A549 (cell line): ENCODE measurements around the gene SEC24A. TPM values are rescaled to one million over a fixed set of nuclear protein-coding genes. Genes with fewer than 3 reads are reported as not detected.

Experiments
- ATAC-seq, 2 experiments: fragments of 200-7000 bp in 1 of 2; fragments of >200 bp in 1 of 2; cut with Nextera tagmentation in 1 of 2; cut with Tn5 transposase in 1 of 2; 3 replicates each; pipeline versions ENCODE4 v1.8.0 to v1.9.1; 2018 to 2020; ENCODE audit warnings: mild to moderate bottlenecking in 1 of 2, moderate library complexity in 1 of 2
- CTCF ChIA-PET: fragments of 300-600 bp; sonication (Branson Sonifier 250); formaldehyde crosslinking; extraction: SDS; loops from one replicate; lab custom pipeline; 2021; ENCODE audit warnings: antibody characterized with exemption, inconsistent platforms; lab: Yijun Ruan, JAX
- POLR2A ChIA-PET: fragments of 350-600 bp; formaldehyde crosslinking; extraction: SDS; loops from one replicate; lab custom pipeline; 2021; ENCODE audit warnings: antibody characterized with exemption, inconsistent platforms; lab: Yijun Ruan, JAX
- DNase-seq, 2 experiments: peaks; one replicate each; pipeline versions ENCODE4 v3.0.0 to v3.0.0-alpha.2; 2011 to 2016; ENCODE audit warnings: low read depth in 1 of 2, low spot score in 1 of 2
- FAIRE-seq: peaks from 2 replicates; lab custom pipeline; 2011; peaks lifted over from hg19 to GRCh38; lab: Jason Lieb, UNC
- H3K27ac ChIP-seq, 2 experiments: fragments of >200 bp; sonication (Bioruptor Twin); formaldehyde crosslinking; 3 replicates each; pipeline ENCODE4 v1.5.1; 2016 to 2017
- H3K4me1 ChIP-seq: fragments of >200 bp; sonication (Bioruptor Twin); formaldehyde crosslinking; 3 replicates; pipeline ENCODE4 v1.6.1; 2016
- H3K4me2 ChIP-seq: fragments of >200 bp; sonication (Bioruptor Twin); formaldehyde crosslinking; 3 replicates; pipeline ENCODE4 v1.6.1; 2016
- H3K4me3 ChIP-seq: fragments of >200 bp; sonication (Bioruptor Twin); formaldehyde crosslinking; 3 replicates; pipeline ENCODE4 v1.5.1; 2016
- H3K9me3 ChIP-seq: fragments of >200 bp; sonication (Bioruptor Twin); formaldehyde crosslinking; 3 replicates; pipeline ENCODE4 v1.6.1; 2016
- CBX8 ChIP-seq: fragments of 200-600 bp; sonication (generic); IDR thresholded peaks from 2 replicates; pipeline ENCODE4 v1.6.1; 2016
- CEBPB ChIP-seq, 2 experiments: fragments of >200 bp in 1 of 2; sonication (Bioruptor Twin) in 1 of 2; formaldehyde crosslinking in 1 of 2; IDR thresholded peaks; 2 replicates each; pipeline ENCODE4 v1.6.1; 2012 to 2016
- CHD4 ChIP-seq: fragments of 200-600 bp; sonication (generic); IDR thresholded peaks from 2 replicates; pipeline ENCODE4 v1.6.1; 2016; ENCODE audit warnings: antibody characterized with exemption, mild to moderate bottlenecking, borderline replicate concordance
- EHMT2 ChIP-seq: fragments of 200-600 bp; sonication (generic); IDR thresholded peaks from 2 replicates; pipeline ENCODE4 v1.6.1; 2016; ENCODE audit warnings: antibody characterized with exemption, low read depth, mild to moderate bottlenecking, moderate library complexity
- EP300 ChIP-seq, 2 experiments: fragments of >200 bp; sonication (Bioruptor Twin); formaldehyde crosslinking; IDR thresholded peaks; 2 replicates in 1 of 2; 3 replicates in 1 of 2; pipeline ENCODE4 v1.6.1; 2016 to 2017
- FOXS1 ChIP-seq: fragments of 250-450 bp; sonication (Bioruptor Pico); IDR thresholded peaks from 2 replicates; pipeline ENCODE4 v1.5.0; 2020; ENCODE audit warnings: mild to moderate bottlenecking, moderate library complexity
- HDAC2 ChIP-seq: fragments of 200-600 bp; sonication (generic); IDR thresholded peaks from 2 replicates; pipeline ENCODE4 v1.6.1; 2016
- JUN ChIP-seq, 2 experiments: fragments of >200 bp; sonication (Bioruptor Twin); formaldehyde crosslinking; IDR thresholded peaks; 2 replicates in 1 of 2; 3 replicates in 1 of 2; pipeline ENCODE4 v1.6.1; 2016 to 2017
- JUNB ChIP-seq: fragments of >200 bp; sonication (Bioruptor Twin); formaldehyde crosslinking; IDR thresholded peaks from 2 replicates; pipeline ENCODE4 v1.6.1; 2016
- KDM5A ChIP-seq: fragments of 200-600 bp; sonication (generic); IDR thresholded peaks from 2 replicates; pipeline ENCODE4 v1.6.1; 2016; ENCODE audit warnings: antibody characterized with exemption, mild to moderate bottlenecking
- NFE2L2 ChIP-seq: fragments of 150-350 bp; conservative IDR thresholded peaks from 2 replicates; pipeline ENCODE4 v1.6.1; 2014; ENCODE audit warnings: low read length
- NPAS2 ChIP-seq: fragments of 250-450 bp; sonication (Bioruptor Pico); IDR thresholded peaks from 2 replicates; pipeline ENCODE4 v1.8.0; 2022; ENCODE audit warnings: mild to moderate bottlenecking, moderate library complexity, borderline replicate concordance
- RAD21 ChIP-seq, 2 experiments: fragments of >200 bp in 1 of 2; sonication (Bioruptor Twin) in 1 of 2; formaldehyde crosslinking in 1 of 2; IDR thresholded peaks in 1 of 2; conservative IDR thresholded peaks in 1 of 2; 2 replicates in 1 of 2; 3 replicates in 1 of 2; pipeline ENCODE4 v1.6.1; 2012 to 2018; ENCODE audit warnings: inconsistent platforms in 1 of 2
- RARB ChIP-seq: fragments of 250-450 bp; sonication (Bioruptor Pico); IDR thresholded peaks from 2 replicates; pipeline ENCODE4 v1.8.0; 2021; ENCODE audit warnings: mild to moderate bottlenecking, moderate library complexity
- RFX5 ChIP-seq: fragments of 450-650 bp; IDR thresholded peaks from 2 replicates; pipeline ENCODE4 v1.7.1; 2014; ENCODE audit warnings: antibody characterized with exemption, mild to moderate bottlenecking, moderate library complexity
- ZC3H11A ChIP-seq: fragments of 450-650 bp; IDR thresholded peaks from 2 replicates; pipeline ENCODE4 v1.6.1; 2014; ENCODE audit warnings: antibody characterized with exemption, mild to moderate bottlenecking
- ZFP36 ChIP-seq: fragments of 450-650 bp; IDR thresholded peaks from 2 replicates; pipeline ENCODE4 v1.6.1; 2014; ENCODE audit warnings: borderline replicate concordance; ENCODE audit not compliant: partially characterized antibody
- ZNF302 ChIP-seq: fragments of 250-450 bp; sonication (Bioruptor Pico); IDR thresholded peaks from 2 replicates; pipeline ENCODE4 v1.9.0; 2021; ENCODE audit warnings: inconsistent platforms, mild to moderate bottlenecking, moderate library complexity
- WGBS: methylation state at CpG from one replicate; pipeline ENCODE4 v1.1.6; 2017; ENCODE audit errors: missing lambda C conversion rate; 5-methylcytosine and 5-hydroxymethylcytosine counted together
- polyA plus RNA-seq, 4 experiments: library from polyadenylated mRNA; depleted of rRNA in 3 of 4; stranded (reverse); fragments of >200 nt; fragmentation: RNase III in 1 of 4; extraction: RNeasy Plus Mini Kit Qiagen cat#74134 plus additional on column Dnase treatment in 1 of 4; gene quantifications; 2 replicates in 3 of 4; 3 replicates in 1 of 4; pipeline ENCODE4 v1.2.3, GENCODE V29; 2011 to 2017
- TF ChIP-seq, protein P1 (sequence below): fragments of >200 bp; sonication (Bioruptor Twin); formaldehyde crosslinking; IDR thresholded peaks from 3 replicates; pipeline ENCODE4 v1.6.1; 2016
- TF ChIP-seq, protein P2 (sequence below): IDR thresholded peaks from 2 replicates; pipeline ENCODE4 v1.6.1; 2012
- TF ChIP-seq, protein P3 (sequence below): fragments of 150-350 bp; IDR thresholded peaks from 2 replicates; pipeline ENCODE4 v1.6.1; 2014; ENCODE audit warnings: low read depth, mild to moderate bottlenecking, low read length
- TF ChIP-seq, protein P4 (sequence below): fragments of >200 bp; sonication (Bioruptor Twin); formaldehyde crosslinking; IDR thresholded peaks from 3 replicates; pipeline ENCODE4 v1.5.1; 2016
- TF ChIP-seq, protein P5 (sequence below): fragments of 250-450 bp; sonication (Bioruptor Pico); IDR thresholded peaks from 2 replicates; pipeline ENCODE4 v1.5.0; 2020; ENCODE audit warnings: low read depth, mild to moderate bottlenecking, moderate library complexity

Gene SEC24A
- polyA plus RNA-seq, 2 of the 4 experiments (the other 2 are of a cell fraction), result 11.6 to 23.6 TPM

DNA sequence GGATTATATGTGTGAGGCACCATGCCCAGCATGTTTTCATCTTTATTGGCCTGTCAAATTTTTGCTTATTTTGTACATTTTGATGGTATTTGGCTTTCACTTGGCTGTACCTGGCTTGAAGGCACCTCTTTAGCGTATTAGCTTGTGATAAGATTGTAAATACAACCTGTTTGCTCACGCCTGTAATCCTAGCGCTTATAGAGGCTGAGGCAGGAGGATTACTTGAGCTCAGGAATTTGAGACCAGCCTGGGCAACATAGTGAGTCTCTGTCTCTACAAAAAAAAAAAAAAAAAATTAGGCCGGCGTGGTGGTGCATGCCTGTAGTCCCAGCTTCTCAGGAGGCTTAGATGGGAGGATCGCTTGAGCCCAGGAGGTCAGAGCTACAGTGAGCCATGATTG, 11.3 kb downstream of the SEC24A start:
- Histone ChIP-seq H3K27ac (no peak overlapping the region), H3K9me3 (no peaks in the 10 kb centered on the region), H3K4me3 (no peak overlapping the region), H3K4me1 (no peaks in the 10 kb centered on the region)
- FAIRE-seq (no peak), ATAC-seq (no peak)
- TF ChIP-seq EHMT2, result no peak
- no peak for TF ChIP-seq HDAC2
- TF ChIP-seq ZNF302 (CRISPR knock-in tag), result no peak
- TF ChIP-seq CEBPB (IDR thresholded peaks at IDR 0.05), result no peak
- TF ChIP-seq, protein P1, sequence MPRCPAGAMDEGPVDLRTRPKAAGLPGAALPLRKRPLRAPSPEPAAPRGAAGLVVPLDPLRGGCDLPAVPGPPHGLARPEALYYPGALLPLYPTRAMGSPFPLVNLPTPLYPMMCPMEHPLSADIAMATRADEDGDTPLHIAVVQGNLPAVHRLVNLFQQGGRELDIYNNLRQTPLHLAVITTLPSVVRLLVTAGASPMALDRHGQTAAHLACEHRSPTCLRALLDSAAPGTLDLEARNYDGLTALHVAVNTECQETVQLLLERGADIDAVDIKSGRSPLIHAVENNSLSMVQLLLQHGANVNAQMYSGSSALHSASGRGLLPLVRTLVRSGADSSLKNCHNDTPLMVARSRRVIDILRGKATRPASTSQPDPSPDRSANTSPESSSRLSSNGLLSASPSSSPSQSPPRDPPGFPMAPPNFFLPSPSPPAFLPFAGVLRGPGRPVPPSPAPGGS, result no peak
- no peak for TF ChIP-seq FOXS1
- TF ChIP-seq, protein P2, sequence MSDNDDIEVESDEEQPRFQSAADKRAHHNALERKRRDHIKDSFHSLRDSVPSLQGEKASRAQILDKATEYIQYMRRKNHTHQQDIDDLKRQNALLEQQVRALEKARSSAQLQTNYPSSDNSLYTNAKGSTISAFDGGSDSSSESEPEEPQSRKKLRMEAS, result no peak
- TF ChIP-seq, protein P3, sequence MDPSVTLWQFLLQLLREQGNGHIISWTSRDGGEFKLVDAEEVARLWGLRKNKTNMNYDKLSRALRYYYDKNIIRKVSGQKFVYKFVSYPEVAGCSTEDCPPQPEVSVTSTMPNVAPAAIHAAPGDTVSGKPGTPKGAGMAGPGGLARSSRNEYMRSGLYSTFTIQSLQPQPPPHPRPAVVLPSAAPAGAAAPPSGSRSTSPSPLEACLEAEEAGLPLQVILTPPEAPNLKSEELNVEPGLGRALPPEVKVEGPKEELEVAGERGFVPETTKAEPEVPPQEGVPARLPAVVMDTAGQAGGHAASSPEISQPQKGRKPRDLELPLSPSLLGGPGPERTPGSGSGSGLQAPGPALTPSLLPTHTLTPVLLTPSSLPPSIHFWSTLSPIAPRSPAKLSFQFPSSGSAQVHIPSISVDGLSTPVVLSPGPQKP, result no peak
- no peak for TF ChIP-seq JUNB
- TF ChIP-seq JUN (IDR thresholded peaks at IDR 0.05), result no peak
- no peak for TF ChIP-seq NFE2L2
- no peak for TF ChIP-seq KDM5A
- TF ChIP-seq CHD4, result no peak
- no peak for TF ChIP-seq RAD21 (conservative IDR thresholded peaks at IDR 0.05 in 1 of 2, IDR thresholded peaks at IDR 0.05 in 1 of 2)
- no peak for TF ChIP-seq RARB (CRISPR knock-in tag)
- TF ChIP-seq, all 56 proteins: peak for 0
- H3K4me2 ChIP-seq, result no peak overlapping the region
- WGBS, result 95% methylated on average over 6 of the region's 6 CpGs
- CTCF ChIA-PET, result no interaction called here
- POLR2A ChIA-PET, result no interaction called here
- DNase-seq, result no peak

DNA sequence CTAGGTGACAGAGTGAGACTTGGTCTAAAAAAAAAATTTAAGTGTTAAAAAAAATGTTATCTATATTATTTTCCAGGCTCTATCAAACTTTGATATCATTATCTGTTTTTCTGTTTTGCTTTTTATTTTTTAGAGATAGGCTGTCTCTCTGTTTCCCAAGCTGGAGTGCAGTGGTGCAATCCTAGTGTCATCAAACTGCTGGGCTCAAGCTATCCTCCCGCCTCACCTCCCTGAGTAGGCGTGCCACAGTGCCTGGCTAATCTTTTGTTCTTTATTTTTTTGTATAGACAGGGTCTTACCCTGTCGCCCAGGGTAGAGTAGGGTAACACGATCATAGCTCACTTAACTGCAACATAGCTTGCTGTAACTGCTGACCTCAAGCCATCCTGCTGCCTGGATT, 14.4 kb downstream of the SEC24A start:
- Histone ChIP-seq H3K4me2 (no peak overlapping the region), H3K4me1 (no peaks in the 10 kb centered on the region), H3K4me3 (no peak overlapping the region), H3K9me3 (no peaks in the 10 kb centered on the region), H3K27ac (no peak overlapping the region)
- DNase-seq (no peak), ATAC-seq (no peak), FAIRE-seq (no peak)
- ChIA-PET POLR2A (no interaction called here), CTCF (interaction anchor here (1.0 kb wide), 1 partner anchor 10 kb away, joined by 3 read pairs; no protein-coding TSS in a partner anchor)
- TF ChIP-seq CBX8, result no peak
- no peak for TF ChIP-seq NPAS2 (CRISPR knock-in tag)
- TF ChIP-seq ZFP36, result no peak
- TF ChIP-seq RFX5, result no peak
- TF ChIP-seq, protein P1, result no peak
- TF ChIP-seq EP300 (IDR thresholded peaks at IDR 0.05), result no peak
- no peak for TF ChIP-seq CEBPB (IDR thresholded peaks at IDR 0.05)
- TF ChIP-seq NFE2L2, result no peak
- TF ChIP-seq ZC3H11A, result no peak
- TF ChIP-seq, protein P4, sequence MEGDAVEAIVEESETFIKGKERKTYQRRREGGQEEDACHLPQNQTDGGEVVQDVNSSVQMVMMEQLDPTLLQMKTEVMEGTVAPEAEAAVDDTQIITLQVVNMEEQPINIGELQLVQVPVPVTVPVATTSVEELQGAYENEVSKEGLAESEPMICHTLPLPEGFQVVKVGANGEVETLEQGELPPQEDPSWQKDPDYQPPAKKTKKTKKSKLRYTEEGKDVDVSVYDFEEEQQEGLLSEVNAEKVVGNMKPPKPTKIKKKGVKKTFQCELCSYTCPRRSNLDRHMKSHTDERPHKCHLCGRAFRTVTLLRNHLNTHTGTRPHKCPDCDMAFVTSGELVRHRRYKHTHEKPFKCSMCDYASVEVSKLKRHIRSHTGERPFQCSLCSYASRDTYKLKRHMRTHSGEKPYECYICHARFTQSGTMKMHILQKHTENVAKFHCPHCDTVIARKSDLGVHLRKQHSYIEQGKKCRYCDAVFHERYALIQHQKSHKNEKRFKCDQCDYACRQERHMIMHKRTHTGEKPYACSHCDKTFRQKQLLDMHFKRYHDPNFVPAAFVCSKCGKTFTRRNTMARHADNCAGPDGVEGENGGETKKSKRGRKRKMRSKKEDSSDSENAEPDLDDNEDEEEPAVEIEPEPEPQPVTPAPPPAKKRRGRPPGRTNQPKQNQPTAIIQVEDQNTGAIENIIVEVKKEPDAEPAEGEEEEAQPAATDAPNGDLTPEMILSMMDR, result no peak
- TF ChIP-seq RAD21 (conservative IDR thresholded peaks at IDR 0.05 in 1 of 2, IDR thresholded peaks at IDR 0.05 in 1 of 2), result no peak
- TF ChIP-seq, protein P5, sequence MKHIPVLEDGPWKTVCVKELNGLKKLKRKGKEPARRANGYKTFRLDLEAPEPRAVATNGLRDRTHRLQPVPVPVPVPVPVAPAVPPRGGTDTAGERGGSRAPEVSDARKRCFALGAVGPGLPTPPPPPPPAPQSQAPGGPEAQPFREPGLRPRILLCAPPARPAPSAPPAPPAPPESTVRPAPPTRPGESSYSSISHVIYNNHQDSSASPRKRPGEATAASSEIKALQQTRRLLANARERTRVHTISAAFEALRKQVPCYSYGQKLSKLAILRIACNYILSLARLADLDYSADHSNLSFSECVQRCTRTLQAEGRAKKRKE (CRISPR knock-in tag), result no peak
- no peak for TF ChIP-seq KDM5A
- WGBS, result 95% methylated on average over 4 of the region's 4 CpGs
